Thoracic aorta (tissue), 2 donors: ENCODE results near the gene NHEJ1. TPM values are rescaled to one million over a fixed set of nuclear protein-coding genes. Genes with fewer than 3 reads are reported as not detected.

Experiments used
- ATAC-seq: fragments of 150-250 bp; one replicate; pipeline ENCODE4 v1.8.0; 2017; ENCODE audit warnings: low read depth; ENCODE audit not compliant: insufficient number of reproducible peaks, low FRiP score
- DNase-seq: peaks from one replicate; pipeline ENCODE4 v3.0.0-alpha.2; 2020; ENCODE audit warnings: low spot score
- H3K27ac ChIP-seq, 2 donors: fragments of 200-600 bp; sonication (generic); 1 replicate in 1 of 2; 2 replicates in 1 of 2; pipeline ENCODE4 v1.5.1; 2016; ENCODE audit warnings: mild to moderate bottlenecking in 2 of 2, moderate library complexity in 2 of 2
- H3K27me3 ChIP-seq: fragments of 200-600 bp; sonication (generic); replicated peaks from 2 replicates; pipeline ENCODE4 v1.6.0; 2016; ENCODE audit warnings: mild to moderate bottlenecking; ENCODE audit not compliant: insufficient read depth
- H3K36me3 ChIP-seq: fragments of 200-600 bp; sonication (generic); one replicate; pipeline ENCODE4 v1.5.1; 2016
- H3K4me1 ChIP-seq, 2 donors: fragments of 200-600 bp; sonication (generic); 1 replicate in 1 of 2; 2 replicates in 1 of 2; pipeline versions ENCODE4 v1.5.1 to v1.6.0; 2016; ENCODE audit warnings: low read depth in 2 of 2, mild to moderate bottlenecking in 1 of 2; ENCODE audit not compliant: control insufficient read depth in 1 of 2
- H3K4me3 ChIP-seq: fragments of 200-600 bp; sonication (generic); 2 replicates; pipeline ENCODE4 v1.5.1; 2016; ENCODE audit warnings: mild to moderate bottlenecking
- H3K9me3 ChIP-seq: fragments of 200-600 bp; sonication (generic); 2 replicates; pipeline ENCODE4 v1.5.1; 2016
- CTCF ChIP-seq: fragments of 200-600 bp; sonication (generic); IDR thresholded peaks from one replicate; pipeline ENCODE4 v1.5.1; 2019; ENCODE audit warnings: antibody characterized with exemption
- total RNA-seq, 2 donors: library from RNA; depleted of rRNA; stranded (reverse); fragments of >200 nt; gene quantifications; one replicate each; pipeline versions ENCODE4 v1.1.0 to v1.2.3, GENCODE V29; 2016

Gene NHEJ1
- total RNA-seq, 2 donors from 2014 or later = 10.3 to 14.5 TPM

GRCh38 chr2:219140722-219141121 lies 19.9 kb downstream of the NHEJ1 start:
- no peak for DNase-seq
- H3K4me1 ChIP-seq = peaks cover 0 to 11% of the 10 kb centered on the region in 2 donors
- no peaks in the 10 kb centered on the region for H3K9me3 ChIP-seq
- no peak overlapping the region for H3K27ac ChIP-seq
- H3K36me3 ChIP-seq = peaks cover 3% of the 10 kb centered on the region
- H3K4me3 ChIP-seq = no peak overlapping the region
- TF ChIP-seq CTCF = no peak
- no peak for ATAC-seq
- H3K27me3 ChIP-seq = no peaks in the 10 kb centered on the region

GRCh38 chr2:219133976-219134375 lies 26.6 kb downstream of the NHEJ1 start:
- H3K36me3 ChIP-seq = no peaks in the 10 kb centered on the region
- ATAC-seq = no peak
- H3K9me3 ChIP-seq = no peaks in the 10 kb centered on the region

GRCh38 chr2:219131744-219132143 lies 28.9 kb downstream of the NHEJ1 start:
- H3K4me1 ChIP-seq = peaks cover under 1 to 17% of the 10 kb centered on the region in 2 donors
- no peaks in the 10 kb centered on the region for H3K27me3 ChIP-seq
- H3K4me3 ChIP-seq = no peak overlapping the region
- ATAC-seq (no peak), DNase-seq (no peak)
- no peak for TF ChIP-seq CTCF
- H3K27ac ChIP-seq = no peak overlapping the region
- H3K9me3 ChIP-seq = no peaks in the 10 kb centered on the region
- no peaks in the 10 kb centered on the region for H3K36me3 ChIP-seq

More at GRCh38 chr2:219133976-219134375, 26.6 kb downstream of the NHEJ1 start:
- H3K4me3 ChIP-seq = no peak overlapping the region
- H3K4me1 ChIP-seq = peaks cover 0 to 7% of the 10 kb centered on the region in 2 donors
- no peak for DNase-seq
- H3K27ac ChIP-seq = no peak overlapping the region
- no peak for TF ChIP-seq CTCF
- H3K27me3 ChIP-seq = no peaks in the 10 kb centered on the region

- no peak overlapping the region for H3K4me3 ChIP-seq
- peaks cover 4 to 21% of the 10 kb centered on the region in 2 donors for H3K4me1 ChIP-seq
- no peaks in the 10 kb centered on the region for H3K27me3 ChIP-seq
- ATAC-seq (no peak), DNase-seq (no peak)
- TF ChIP-seq CTCF = no peak
- H3K9me3 ChIP-seq = no peaks in the 10 kb centered on the region
- no peak overlapping the region for H3K27ac ChIP-seq
- no peaks in the 10 kb centered on the region for H3K36me3 ChIP-seq
Measured at GRCh38 chr2:219131327-219131726, 29.3 kb downstream of the NHEJ1 start.

- ATAC-seq (no peak), DNase-seq (no peak)
Measured at GRCh38 chr2:219129589-219129988, 31.0 kb downstream of the NHEJ1 start.

More at GRCh38 chr2:219129589-219129988, 31.0 kb downstream of the NHEJ1 start:
- no peak for TF ChIP-seq CTCF
- Histone ChIP-seq H3K9me3 (no peaks in the 10 kb centered on the region), H3K4me1 (peaks cover 4 to 25% of the 10 kb centered on the region in 2 donors), H3K27ac (no peak overlapping the region), H3K4me3 (no peak overlapping the region), H3K27me3 (no peaks in the 10 kb centered on the region), H3K36me3 (no peaks in the 10 kb centered on the region)
